ENCODE data around the gene SLC9A9.

SLC9A9 gene

DNA sequence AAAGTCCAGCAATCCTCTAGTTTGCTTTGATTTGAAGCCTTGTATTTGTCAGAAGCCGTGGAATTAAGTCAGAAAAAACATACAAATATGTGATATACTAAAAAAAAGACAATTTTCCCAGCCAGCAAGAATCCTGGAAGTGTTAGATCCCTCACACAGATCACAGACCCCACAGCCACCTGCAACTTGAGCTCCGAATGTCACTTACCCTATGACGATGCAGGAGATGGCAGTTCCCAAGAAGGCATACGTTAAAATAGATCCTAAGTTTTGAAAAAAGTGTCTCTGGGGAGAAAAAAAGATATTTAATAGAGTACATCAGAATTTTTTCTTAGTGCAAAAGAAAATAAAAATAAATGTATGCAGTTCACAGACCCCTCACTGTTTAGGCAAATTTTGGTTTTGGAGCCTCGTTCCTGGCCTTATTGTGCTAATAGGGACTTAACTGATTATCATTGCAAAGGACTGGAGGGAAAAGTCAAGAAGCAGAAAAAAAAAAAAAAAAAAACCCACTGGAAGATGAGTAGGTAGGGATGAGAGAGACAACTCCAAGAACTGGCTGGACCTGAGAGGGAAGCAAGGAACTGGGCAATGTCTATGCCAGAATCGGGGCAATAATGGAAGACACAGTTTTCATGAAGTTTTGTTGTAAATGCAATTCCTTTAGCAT is 53.3 kb downstream of the SLC9A9 start:
- no peak overlapping the region for H2AFZ ChIP-seq (ENCODE audit: low read depth, low read length)
- no peaks in the 10 kb centered on the region for H3K79me2 ChIP-seq (ENCODE audit: insufficient read depth, low read length)
- H3K9ac ChIP-seq (ENCODE audit: low read depth, low read length) = no peak overlapping the region
- H3K4me1 ChIP-seq (ENCODE audit: insufficient read depth, low read length) = no peaks in the 10 kb centered on the region
- H3K27ac ChIP-seq (ENCODE audit: low read length) = no peak overlapping the region
- H3K36me3 ChIP-seq (ENCODE audit: insufficient read depth, low read length) = no peaks in the 10 kb centered on the region
- no peaks in the 10 kb centered on the region for H3K9me3 ChIP-seq (ENCODE audit: insufficient read depth, low read length, severe bottlenecking)
- H3K4me3 ChIP-seq (ENCODE audit: low read depth in 1 of 2, low read length in 2 of 2) = no peak overlapping the region
- TF ChIP-seq EZH2 (IDR thresholded peaks at IDR 0.05; ENCODE audit: borderline replicate concordance, low read depth, low read length, severe bottlenecking) = no peak
- TF ChIP-seq, protein P1, sequence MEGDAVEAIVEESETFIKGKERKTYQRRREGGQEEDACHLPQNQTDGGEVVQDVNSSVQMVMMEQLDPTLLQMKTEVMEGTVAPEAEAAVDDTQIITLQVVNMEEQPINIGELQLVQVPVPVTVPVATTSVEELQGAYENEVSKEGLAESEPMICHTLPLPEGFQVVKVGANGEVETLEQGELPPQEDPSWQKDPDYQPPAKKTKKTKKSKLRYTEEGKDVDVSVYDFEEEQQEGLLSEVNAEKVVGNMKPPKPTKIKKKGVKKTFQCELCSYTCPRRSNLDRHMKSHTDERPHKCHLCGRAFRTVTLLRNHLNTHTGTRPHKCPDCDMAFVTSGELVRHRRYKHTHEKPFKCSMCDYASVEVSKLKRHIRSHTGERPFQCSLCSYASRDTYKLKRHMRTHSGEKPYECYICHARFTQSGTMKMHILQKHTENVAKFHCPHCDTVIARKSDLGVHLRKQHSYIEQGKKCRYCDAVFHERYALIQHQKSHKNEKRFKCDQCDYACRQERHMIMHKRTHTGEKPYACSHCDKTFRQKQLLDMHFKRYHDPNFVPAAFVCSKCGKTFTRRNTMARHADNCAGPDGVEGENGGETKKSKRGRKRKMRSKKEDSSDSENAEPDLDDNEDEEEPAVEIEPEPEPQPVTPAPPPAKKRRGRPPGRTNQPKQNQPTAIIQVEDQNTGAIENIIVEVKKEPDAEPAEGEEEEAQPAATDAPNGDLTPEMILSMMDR (IDR thresholded peaks at IDR 0.05; ENCODE audit: borderline replicate concordance, extremely low read depth, low read length, poor library complexity, severe bottlenecking) = no peak
- no peak overlapping the region for H3K4me2 ChIP-seq (ENCODE audit: insufficient read depth, low read length)
- H3K27me3 ChIP-seq (ENCODE audit: insufficient read depth, low read length, poor library complexity) = no peaks in the 10 kb centered on the region
- no peaks in the 10 kb centered on the region for H4K20me1 ChIP-seq (ENCODE audit: insufficient read depth, low read length)
- ATAC-seq (ENCODE audit: insufficient read depth, low read depth) (no peak), DNase-seq (no peak)

GRCh38 chr3:143793971-143794370 is 54.3 kb downstream of the SLC9A9 start:
- DNase-seq = no peak
- no peak overlapping the region for H2AFZ ChIP-seq (ENCODE audit: low read depth, low read length)
- no peak for TF ChIP-seq EZH2 (IDR thresholded peaks at IDR 0.05; ENCODE audit: borderline replicate concordance, low read depth, low read length, severe bottlenecking)
- TF ChIP-seq, protein P1 (IDR thresholded peaks at IDR 0.05; ENCODE audit: borderline replicate concordance, extremely low read depth, low read length, poor library complexity, severe bottlenecking) = no peak
- ATAC-seq (ENCODE audit: insufficient read depth, low read depth) = no peak
- no peak overlapping the region for H3K27ac ChIP-seq (ENCODE audit: low read length)
- H3K79me2 ChIP-seq (ENCODE audit: insufficient read depth, low read length) = no peaks in the 10 kb centered on the region
- H3K27me3 ChIP-seq (ENCODE audit: insufficient read depth, low read length, poor library complexity) = no peaks in the 10 kb centered on the region
- H3K9ac ChIP-seq (ENCODE audit: low read depth, low read length) = no peak overlapping the region
- H3K9me3 ChIP-seq (ENCODE audit: insufficient read depth, low read length, severe bottlenecking) = no peaks in the 10 kb centered on the region
- no peaks in the 10 kb centered on the region for H3K36me3 ChIP-seq (ENCODE audit: insufficient read depth, low read length)
- H3K4me3 ChIP-seq (ENCODE audit: low read depth in 1 of 2, low read length in 2 of 2) = no peak overlapping the region
- no peak overlapping the region for H3K4me2 ChIP-seq (ENCODE audit: insufficient read depth, low read length)
- H4K20me1 ChIP-seq (ENCODE audit: insufficient read depth, low read length) = no peaks in the 10 kb centered on the region
- no peaks in the 10 kb centered on the region for H3K4me1 ChIP-seq (ENCODE audit: insufficient read depth, low read length)

DNA sequence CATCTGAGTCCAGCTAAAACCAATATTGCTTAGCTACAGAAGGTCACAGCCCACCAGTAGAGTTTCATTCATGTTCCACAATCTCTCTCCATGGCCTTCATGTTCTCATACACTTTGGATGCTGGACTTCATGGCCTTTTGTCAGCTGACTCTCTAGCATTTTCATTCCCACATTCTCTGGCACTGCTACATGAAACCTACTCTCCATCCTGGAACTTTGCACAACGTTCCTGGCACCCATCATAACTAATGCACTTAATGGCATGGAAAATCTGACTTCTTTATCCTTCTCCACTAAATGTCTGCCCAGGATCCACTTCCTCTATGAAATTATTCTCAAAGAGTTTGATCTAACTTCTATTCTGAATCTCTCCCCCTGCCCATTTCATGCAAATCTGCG is 56.9 kb downstream of the SLC9A9 start:
- DNase-seq (no peak), ATAC-seq (ENCODE audit: insufficient read depth, low read depth) (no peak)
- Histone ChIP-seq H3K4me3 (ENCODE audit: low read depth in 1 of 2, low read length in 2 of 2) (no peak overlapping the region), H3K4me1 (ENCODE audit: insufficient read depth, low read length) (no peaks in the 10 kb centered on the region), H3K9ac (ENCODE audit: low read depth, low read length) (no peak overlapping the region), H3K79me2 (ENCODE audit: insufficient read depth, low read length) (no peaks in the 10 kb centered on the region), H4K20me1 (ENCODE audit: insufficient read depth, low read length) (no peaks in the 10 kb centered on the region), H2AFZ (ENCODE audit: low read depth, low read length) (no peak overlapping the region), H3K27me3 (ENCODE audit: insufficient read depth, low read length, poor library complexity) (no peaks in the 10 kb centered on the region), H3K27ac (ENCODE audit: low read length) (no peak overlapping the region), H3K36me3 (ENCODE audit: insufficient read depth, low read length) (no peaks in the 10 kb centered on the region), H3K4me2 (ENCODE audit: insufficient read depth, low read length) (no peak overlapping the region), H3K9me3 (ENCODE audit: insufficient read depth, low read length, severe bottlenecking) (no peaks in the 10 kb centered on the region)
- TF ChIP-seq, protein P1 (IDR thresholded peaks at IDR 0.05; ENCODE audit: borderline replicate concordance, extremely low read depth, low read length, poor library complexity, severe bottlenecking) = no peak
- no peak for TF ChIP-seq EZH2 (IDR thresholded peaks at IDR 0.05; ENCODE audit: borderline replicate concordance, low read depth, low read length, severe bottlenecking)

All from DND-41 (cell line).